Transverse colon (tissue), 4 donors: Measurements from ENCODE around the gene ELFN1.

ENCODE experiments used
- EP300 ChIP-seq: sonication (generic); formaldehyde crosslinking; IDR thresholded peaks from one replicate; pipeline ENCODE4 v1.6.1; 2017; ENCODE audit warnings: antibody characterized with exemption, low read depth
- POLR2A ChIP-seq: fragments of 450-650 bp; IDR thresholded peaks from one replicate; pipeline ENCODE4 v1.6.1; 2016; ENCODE audit warnings: antibody characterized with exemption, mild to moderate bottlenecking, moderate library complexity
- POLR2AphosphoS5 ChIP-seq, 3 donors: sonication (generic); formaldehyde crosslinking; IDR thresholded peaks; one replicate each; pipeline ENCODE4 v1.6.1; 2016; ENCODE audit warnings: antibody characterized with exemption in 3 of 3
- TF ChIP-seq, protein P1 (sequence below), 5 experiments: fragments of 200-600 bp in 3 of 5; fragments of 450-650 bp in 2 of 5; sonication (generic) in 3 of 5; IDR thresholded peaks; 1 replicate in 2 of 5; 2 replicates in 3 of 5; pipeline ENCODE4 v1.5.1; 2016 to 2017; ENCODE audit warnings: antibody characterized with exemption in 5 of 5, inconsistent platforms in 3 of 5, mild to moderate bottlenecking in 2 of 5, moderate library complexity in 1 of 5

DNA sequence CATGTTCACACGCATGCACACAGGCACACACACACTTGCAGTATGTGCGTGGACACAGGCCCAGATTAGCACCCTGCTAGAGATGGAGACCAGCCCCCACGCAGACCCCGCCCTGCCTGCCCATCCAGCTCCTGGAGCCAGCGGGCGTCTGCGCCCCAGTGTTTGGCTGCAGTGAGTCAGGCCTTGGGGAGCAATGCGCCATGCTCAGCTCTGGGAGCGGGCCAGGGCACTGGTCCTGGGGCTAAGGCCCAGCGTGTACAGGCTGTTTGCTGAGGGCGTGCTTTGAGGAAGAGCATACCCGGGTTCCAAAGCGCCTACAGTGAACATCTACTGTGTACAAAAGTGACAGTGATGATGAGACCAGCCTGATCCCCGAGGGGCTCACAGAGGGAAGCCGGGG is 16.0 kb upstream of the ELFN1 start:
- TF ChIP-seq, protein P1, sequence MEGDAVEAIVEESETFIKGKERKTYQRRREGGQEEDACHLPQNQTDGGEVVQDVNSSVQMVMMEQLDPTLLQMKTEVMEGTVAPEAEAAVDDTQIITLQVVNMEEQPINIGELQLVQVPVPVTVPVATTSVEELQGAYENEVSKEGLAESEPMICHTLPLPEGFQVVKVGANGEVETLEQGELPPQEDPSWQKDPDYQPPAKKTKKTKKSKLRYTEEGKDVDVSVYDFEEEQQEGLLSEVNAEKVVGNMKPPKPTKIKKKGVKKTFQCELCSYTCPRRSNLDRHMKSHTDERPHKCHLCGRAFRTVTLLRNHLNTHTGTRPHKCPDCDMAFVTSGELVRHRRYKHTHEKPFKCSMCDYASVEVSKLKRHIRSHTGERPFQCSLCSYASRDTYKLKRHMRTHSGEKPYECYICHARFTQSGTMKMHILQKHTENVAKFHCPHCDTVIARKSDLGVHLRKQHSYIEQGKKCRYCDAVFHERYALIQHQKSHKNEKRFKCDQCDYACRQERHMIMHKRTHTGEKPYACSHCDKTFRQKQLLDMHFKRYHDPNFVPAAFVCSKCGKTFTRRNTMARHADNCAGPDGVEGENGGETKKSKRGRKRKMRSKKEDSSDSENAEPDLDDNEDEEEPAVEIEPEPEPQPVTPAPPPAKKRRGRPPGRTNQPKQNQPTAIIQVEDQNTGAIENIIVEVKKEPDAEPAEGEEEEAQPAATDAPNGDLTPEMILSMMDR (IDR thresholded peaks at IDR 0.05) = no peak
- no peak for TF ChIP-seq POLR2A
- no peak for TF ChIP-seq EP300
- TF ChIP-seq POLR2AphosphoS5 (IDR thresholded peaks at IDR 0.05) = no peak
